Adrenal gland (tissue), 12 donors: Measurements from ENCODE around the gene NFIC. TPM values are rescaled to one million over a fixed set of nuclear protein-coding genes. Genes with fewer than 3 reads are reported as not detected.
A peak's percentile ranks its signal among the peaks of the same experiment; 100 is the strongest.
"Not testable (repeated sequence)": the region's sequence is repeated elsewhere in the genome, so short reads cannot be mapped to it uniquely, and the experiment has no call there.

Experiments
- DNase-seq, 7 donors: peaks; one replicate each; pipeline ENCODE4 v3.0.0-alpha.2; 2019 to 2020
- H3K27ac ChIP-seq, 5 donors: fragments of 200-600 bp; sonication (generic) in 4 of 5; 1 replicate in 3 of 5; 2 replicates in 2 of 5; pipeline versions ENCODE4 v1.5.1 to v1.8.0; 2016 to 2020; ENCODE audit warnings: mild to moderate bottlenecking in 1 of 5
- H3K27me3 ChIP-seq: fragments of 200-600 bp; 2 replicates; pipeline ENCODE4 v1.8.0; 2021
- H3K36me3 ChIP-seq, 2 donors: fragments of 200-600 bp; replicated peaks in 1 of 2; 1 replicate in 1 of 2; 2 replicates in 1 of 2; pipeline versions ENCODE4 v1.5.1 to v1.8.0; 2018 to 2022
- H3K4me1 ChIP-seq, 2 donors: fragments of 200-600 bp; replicated peaks in 1 of 2; 1 replicate in 1 of 2; 2 replicates in 1 of 2; pipeline versions ENCODE4 v1.5.1 to v1.8.0; 2018 to 2021
- H3K4me3 ChIP-seq, 4 donors: fragments of 200-600 bp; sonication (generic) in 3 of 4; one replicate each; pipeline ENCODE4 v1.5.1; 2016 to 2018
- H3K9me3 ChIP-seq, 3 donors: fragments of 200-600 bp; sonication (generic) in 1 of 3; replicated peaks in 1 of 3; 1 replicate in 2 of 3; 2 replicates in 1 of 3; pipeline versions ENCODE4 v1.5.1 to v1.8.0; 2016 to 2021
- CTCF ChIP-seq, 6 experiments: fragments of 450-650 bp in 4 of 6; fragments of 200-600 bp in 2 of 6; sonication (generic) in 1 of 6; IDR thresholded peaks; 1 replicate in 5 of 6; 2 replicates in 1 of 6; pipeline versions ENCODE4 v1.5.1 to v1.8.0; 2016 to 2021; ENCODE audit warnings: antibody characterized with exemption in 6 of 6, mild to moderate bottlenecking in 2 of 6, moderate library complexity in 1 of 6
- POLR2A ChIP-seq, 2 donors: fragments of 450-650 bp; IDR thresholded peaks; one replicate each; pipeline ENCODE4 v1.6.1; 2017; ENCODE audit warnings: antibody characterized with exemption in 2 of 2, mild to moderate bottlenecking in 2 of 2, moderate library complexity in 1 of 2
- WGBS, 4 donors: extraction: QIAGEN DNeasy Blood & Tissue Kit in 2 of 4; methylation state at CpG; one replicate each; pipeline versions ENCODE4 v1.1.5 to v1.1.7; 2013 to 2017; 5-methylcytosine and 5-hydroxymethylcytosine counted together
- intact Hi-C, 2 donors: fragments of 100-400 bp; cut with DNase I; formaldehyde crosslinking; loops; one replicate each; pipeline versions ENCODE4 v1.14.1 to v1.15.0; 2022 to 2023
- polyA plus RNA-seq, 3 donors: library from polyadenylated mRNA; stranded (reverse); fragments of 200-250 nt in 2 of 3; fragments of 350-450 nt in 1 of 3; fragmentation: Illumina TruSeq in 1 of 3; extraction: RNeasy Lipid Tissue Mini Kit (QIAGEN cat#74804) in 1 of 3; gene quantifications; one replicate each; pipeline ENCODE4 v1.2.3, GENCODE V29; 2013 to 2014
- total RNA-seq, 9 donors: library from RNA; depleted of rRNA in 4 of 9; stranded (reverse); fragments of >200 nt in 4 of 9; fragments of 120-200 nt in 1 of 9; fragmentation: NEBNext Ultra II Directional in 1 of 9; extraction: Animal tissue kit (Norgen Biotek cat#: 25700) in 1 of 9; gene quantifications; one replicate each; pipeline versions ENCODE4 v1.1.0 to v1.2.4, GENCODE V29; 2013 to 2023
- donor health status: healthy with polysubstance abuse.
- donor health status: Bipolar disorder and iron deficiency.
- donor health status: DM: yes; HTN: yes; CAD: no.
- donor health status: DM: no; HTN: no; CAD: no.
- donor health status: DM: no; HTN: no; CAD: no.
- donor health status: DM: yes; HTN: yes; CAD: no.

The NFIC gene
- total and polyA plus RNA-seq, 12 donors, result 3.5 to 329 (median 171) TPM

DNA sequence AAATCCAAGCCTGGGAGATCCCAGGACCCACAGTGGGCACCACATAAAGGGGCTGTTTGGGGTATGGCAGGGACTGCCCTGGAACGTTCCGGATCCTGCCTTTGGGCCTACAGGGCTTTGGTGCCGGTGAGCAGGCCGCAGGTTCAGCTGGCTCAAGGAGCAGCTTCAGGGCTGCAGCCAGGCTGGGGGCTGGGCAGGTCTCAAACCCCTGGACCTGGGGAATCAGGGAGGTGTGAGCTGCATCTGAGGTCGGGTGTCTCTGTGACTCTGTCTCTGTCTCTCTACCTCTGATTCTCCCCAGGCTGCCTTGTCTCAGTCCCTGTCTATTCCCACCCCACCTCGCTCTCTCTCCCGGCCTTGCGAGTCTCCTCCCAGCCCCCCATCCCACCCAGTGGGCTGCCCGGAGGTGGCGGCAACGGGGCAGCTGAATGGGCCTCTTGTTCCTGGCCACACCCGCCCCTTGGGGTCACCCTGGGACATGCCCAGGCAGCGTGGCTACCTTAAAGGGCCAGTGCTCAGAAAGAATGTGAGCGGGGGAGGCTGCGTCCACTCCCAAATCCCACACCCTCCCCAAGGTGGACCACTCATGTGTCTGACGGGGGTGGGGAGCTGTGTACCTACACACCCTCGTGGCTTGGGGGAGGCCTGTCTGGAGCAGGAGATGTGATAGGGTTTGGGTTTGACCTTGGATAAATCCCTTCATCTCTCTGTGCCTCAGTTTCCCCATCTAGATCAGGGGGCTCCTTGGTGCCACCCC is 31.1 kb downstream of the NFIC start:
- peaks cover 25 to 43% of the 10 kb centered on the region in 2 donors for H3K4me1 ChIP-seq
- H3K4me3 ChIP-seq, result peak overlapping the region in 1 of 4 donors; percentile 4
- TF ChIP-seq CTCF (IDR thresholded peaks at IDR 0.05), result no peak
- TF ChIP-seq POLR2A (IDR thresholded peaks at IDR 0.05), result no peak
- peak in 6 of 7 donors; percentile 53 to 82 (median 70) for DNase-seq
- no peaks in the 10 kb centered on the region for H3K27me3 ChIP-seq
- no peaks in the 10 kb centered on the region for H3K9me3 ChIP-seq
- 27 to 62% (median 38%) methylated on average over 10 to 17 of the region's 17 CpGs for WGBS, 4 donors
- H3K27ac ChIP-seq, result peak overlapping the region; percentile 20 to 100 (median 92)
- intact Hi-C loops, result no loop called here
- peaks cover 0 to 5% of the 10 kb centered on the region in 2 donors for H3K36me3 ChIP-seq

- Histone ChIP-seq H3K27ac (peak overlapping the region; percentile 20 to 100 (median 92)), H3K27me3 (no peaks in the 10 kb centered on the region), H3K4me3 (peak overlapping the region in 1 of 4 donors; percentile 24), H3K9me3 (no peaks in the 10 kb centered on the region), H3K36me3 (no peaks in the 10 kb centered on the region), H3K4me1 (peaks cover 30 to 47% of the 10 kb centered on the region in 2 donors)
- WGBS, 4 donors, result 36 to 61% (median 47%) methylated on average over 15 to 31 of the region's 31 CpGs
- DNase-seq, result peak; percentile 80 to 96 (median 88)
- TF ChIP-seq CTCF (IDR thresholded peaks at IDR 0.05) (no peak), POLR2A (IDR thresholded peaks at IDR 0.05) (peak; percentile 35 to 83)
- intact Hi-C loops, result no loop called here
These were observed 31.9 kb downstream of the NFIC start for GRCh38 chr19:3398114-3398899.

GRCh38 chr19:3398900-3399278 is 32.5 kb downstream of the NFIC start:
- intact Hi-C loops, result no loop called here
- H3K36me3 ChIP-seq, result no peaks in the 10 kb centered on the region
- peak overlapping the region in 1 of 4 donors; percentile 24 for H3K4me3 ChIP-seq
- H3K27ac ChIP-seq, result peak overlapping the region; percentile 20 to 100 (median 92)
- no peak for DNase-seq
- H3K4me1 ChIP-seq, result peaks cover 36 to 51% of the 10 kb centered on the region in 2 donors
- H3K9me3 ChIP-seq, result no peaks in the 10 kb centered on the region
- no peak for TF ChIP-seq POLR2A (IDR thresholded peaks at IDR 0.05)
- no peak for TF ChIP-seq CTCF (IDR thresholded peaks at IDR 0.05)
- WGBS, 4 donors, result 54 to 67% (median 54%) methylated on average over 9 to 10 of the region's 10 CpGs
- no peaks in the 10 kb centered on the region for H3K27me3 ChIP-seq

DNA sequence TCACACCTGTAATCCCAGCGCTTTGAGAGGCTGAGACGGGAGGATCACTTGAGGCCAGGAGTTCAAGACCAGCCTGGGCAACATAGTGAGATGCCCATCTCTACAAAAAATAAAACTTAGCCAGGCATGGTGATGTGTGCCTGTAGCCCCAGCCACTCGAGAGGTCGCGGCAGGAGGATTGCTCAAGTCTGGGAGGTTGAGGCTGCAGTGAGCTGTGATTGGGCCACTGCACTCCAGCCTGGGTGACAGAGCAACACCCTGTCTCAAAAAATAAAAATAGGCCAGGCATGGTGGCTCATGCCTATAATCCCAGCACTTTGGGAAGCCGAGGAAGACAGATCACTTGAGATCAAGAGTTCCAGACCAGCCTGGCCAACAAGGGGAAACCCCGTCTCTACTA is 32.9 kb downstream of the NFIC start:
- H3K27me3 ChIP-seq, H3K9me3 ChIP-seq, H3K4me3 ChIP-seq, intact Hi-C loops, H3K36me3 ChIP-seq: not testable (repeated sequence)
- 71 to 83% (median 75%) methylated on average over 5 to 7 of the region's 7 CpGs for WGBS, 4 donors
- H3K27ac ChIP-seq, result peak overlapping the region; percentile 74 to 100 (median 92)
- DNase-seq, result peak in 1 of 7 donors; percentile 52
- H3K4me1 ChIP-seq, result peaks cover 40 to 55% of the 10 kb centered on the region in 2 donors
